ENCODE data around the gene KLHDC8A. TPM values are rescaled to one million over a fixed set of nuclear protein-coding genes. Genes with fewer than 3 reads are reported as not detected.
"Not testable (repeated sequence)": the region's sequence is repeated elsewhere in the genome, so short reads cannot be mapped to it uniquely, and the experiment has no call there.

The KLHDC8A gene
- total RNA-seq, result 2.2 TPM

GRCh38 chr1:205356440-205357139, at the start of gene KLHDC8A:
Gene KLHDC8A (minus strand): TSS chr1:205356922. CDS start chr1:205343604, 13,318 bp downstream.
- no peak for DNase-seq (ENCODE audit: low spot score)

GRCh38 chr1:205406252-205406651, 49.5 kb upstream of the KLHDC8A start:
- DNase-seq (ENCODE audit: low spot score), result not testable (repeated sequence)

GRCh38 chr1:205404484-205404883, 47.8 kb upstream of the KLHDC8A start:
- not testable (repeated sequence) for DNase-seq (ENCODE audit: low spot score)

- no peak for DNase-seq (ENCODE audit: low spot score)
Measured at GRCh38 chr1:205398586-205398985, 41.9 kb upstream of the KLHDC8A start.

GRCh38 chr1:205396967-205397616, 40.4 kb upstream of the KLHDC8A start:
- DNase-seq (ENCODE audit: low spot score), result no peak

GRCh38 chr1:205395616-205396015, 38.9 kb upstream of the KLHDC8A start:
- DNase-seq (ENCODE audit: low spot score), result no peak

GRCh38 chr1:205392650-205393049, 35.9 kb upstream of the KLHDC8A start:
- no peak for DNase-seq (ENCODE audit: low spot score)

GRCh38 chr1:205391386-205391785, 34.7 kb upstream of the KLHDC8A start:
- no peak for DNase-seq (ENCODE audit: low spot score)

GRCh38 chr1:205387845-205388244, 31.1 kb upstream of the KLHDC8A start:
- no peak for DNase-seq (ENCODE audit: low spot score)

- peak; percentile 0 for DNase-seq (ENCODE audit: low spot score)
Measured at GRCh38 chr1:205382990-205383389, 26.3 kb upstream of the KLHDC8A start.

GRCh38 chr1:205382561-205382960, 25.8 kb upstream of the KLHDC8A start:
- peak; percentile 4 for DNase-seq (ENCODE audit: low spot score)

GRCh38 chr1:205381305-205381704, 24.6 kb upstream of the KLHDC8A start:
- peak; percentile 6 for DNase-seq (ENCODE audit: low spot score)

- no peak for DNase-seq (ENCODE audit: low spot score)
Measured at GRCh38 chr1:205380882-205381281, 24.2 kb upstream of the KLHDC8A start.

- no peak for DNase-seq (ENCODE audit: low spot score)
Measured at GRCh38 chr1:205379056-205379455, 22.3 kb upstream of the KLHDC8A start.

GRCh38 chr1:205377355-205377754, 20.6 kb upstream of the KLHDC8A start:
- no peak for DNase-seq (ENCODE audit: low spot score)

- no peak for DNase-seq (ENCODE audit: low spot score)
Measured at GRCh38 chr1:205376739-205377138, 20.0 kb upstream of the KLHDC8A start.

- DNase-seq (ENCODE audit: low spot score), result peak; percentile 54
Measured at GRCh38 chr1:205375835-205376545, 19.3 kb upstream of the KLHDC8A start.

GRCh38 chr1:205374210-205375078, 17.7 kb upstream of the KLHDC8A start:
- DNase-seq (ENCODE audit: low spot score), result no peak

GRCh38 chr1:205373798-205374175, 17.1 kb upstream of the KLHDC8A start:
- DNase-seq (ENCODE audit: low spot score), result no peak

- DNase-seq (ENCODE audit: low spot score), result no peak
Measured at GRCh38 chr1:205373022-205373797, 16.5 kb upstream of the KLHDC8A start.
